Upper lobe of left lung (tissue), 6 donors: ENCODE data around the gene SQSTM1. TPM values are rescaled to one million over a fixed set of nuclear protein-coding genes. Genes with fewer than 3 reads are reported as not detected.

Source experiments
- ATAC-seq, 2 donors: fragments of 200-7000 bp; cut with Tn5 transposase; one replicate each; pipeline ENCODE4 v1.9.1; 2022; ENCODE audit warnings: mild to moderate bottlenecking in 2 of 2, moderate library complexity in 2 of 2; ENCODE audit not compliant: low FRiP score in 2 of 2
- DNase-seq, 2 donors: peaks; one replicate each; pipeline ENCODE4 v3.0.0-alpha.2; 2019 to 2020
- H3K27ac ChIP-seq, 4 donors: fragments of 200-600 bp; sonication (generic); one replicate each; pipeline ENCODE4 v1.5.1; 2016 to 2019
- H3K27me3 ChIP-seq, 4 donors: fragments of 200-600 bp; sonication (generic); one replicate each; pipeline ENCODE4 v1.5.1; 2017 to 2019
- H3K36me3 ChIP-seq, 4 donors: fragments of 200-600 bp; sonication (generic); one replicate each; pipeline ENCODE4 v1.5.1; 2016 to 2019
- H3K4me1 ChIP-seq, 4 donors: fragments of 200-600 bp; sonication (generic); one replicate each; pipeline ENCODE4 v1.5.1; 2018 to 2019
- H3K4me3 ChIP-seq, 4 donors: fragments of 200-600 bp; sonication (generic); one replicate each; pipeline ENCODE4 v1.5.1; 2017 to 2019; ENCODE audit warnings: mild to moderate bottlenecking in 2 of 4, moderate library complexity in 1 of 4
- H3K9me3 ChIP-seq, 4 donors: fragments of 200-600 bp; sonication (generic); one replicate each; pipeline ENCODE4 v1.5.1; 2018 to 2019
- CTCF ChIP-seq, 6 experiments: fragments of 450-650 bp in 4 of 6; fragments of 200-600 bp in 2 of 6; sonication (generic) in 2 of 6; IDR thresholded peaks; one replicate each; pipeline ENCODE4 v1.5.1; 2016 to 2019; ENCODE audit warnings: antibody characterized with exemption in 6 of 6
- EP300 ChIP-seq, 4 donors: sonication (generic); formaldehyde crosslinking; IDR thresholded peaks; one replicate each; pipeline ENCODE4 v1.5.1; 2017; ENCODE audit warnings: antibody characterized with exemption in 4 of 4, control low read depth in 2 of 4
- POLR2A ChIP-seq, 4 donors: fragments of 450-650 bp; IDR thresholded peaks; one replicate each; pipeline ENCODE4 v1.5.1; 2016 to 2017; ENCODE audit warnings: antibody characterized with exemption in 4 of 4, mild to moderate bottlenecking in 2 of 4
- POLR2AphosphoS5 ChIP-seq, 2 donors: sonication (generic); formaldehyde crosslinking; IDR thresholded peaks; one replicate each; pipeline ENCODE4 v1.5.1; 2017; ENCODE audit warnings: antibody characterized with exemption in 2 of 2
- WGBS, 2 donors: methylation state at CpG; one replicate each; pipeline ENCODE4 v1.1.5; 2017 to 2018; 5-methylcytosine and 5-hydroxymethylcytosine counted together
- total RNA-seq, 6 donors: library from RNA; depleted of rRNA in 4 of 6; stranded (reverse); fragments of >200 nt in 4 of 6; gene quantifications; one replicate each; pipeline versions ENCODE4 v1.1.0 to v1.2.1, GENCODE V29; 2016 to 2021
- donor health status: DM: no; HTN: no; CAD: no; lungs with moderate emphysema.
- donor health status: DM: no; HTN: yes; CAD: no; lungs with severe emphysema.

SQSTM1 gene
- total RNA-seq, 6 donors from 2014 or later = 390 to 666 (median 574) TPM

GRCh38 chr5:179852993-179853547 lies 32.4 kb downstream of the SQSTM1 start:
- WGBS, 2 donors = 85 to 88% methylated on average over 8 of the region's 8 CpGs
- Histone ChIP-seq H3K4me3 (no peak overlapping the region), H3K27ac (no peak overlapping the region), H3K4me1 (peaks cover 3 to 11% (median 5%) of the 10 kb centered on the region in 4 donors), H3K36me3 (peaks cover 8 to 52% (median 31%) of the 10 kb centered on the region in 4 donors), H3K27me3 (no peaks in the 10 kb centered on the region), H3K9me3 (no peaks in the 10 kb centered on the region)
- ATAC-seq (no peak), DNase-seq (no peak)
- TF ChIP-seq POLR2A (IDR thresholded peaks at IDR 0.05) (no peak), EP300 (IDR thresholded peaks at IDR 0.05) (no peak), CTCF (IDR thresholded peaks at IDR 0.05) (no peak), POLR2AphosphoS5 (IDR thresholded peaks at IDR 0.05) (no peak)

GRCh38 chr5:179854356-179854755 lies 33.7 kb downstream of the SQSTM1 start:
- WGBS, 2 donors = 84 to 87% methylated on average over 8 of the region's 8 CpGs
- ATAC-seq = no peak

GRCh38 chr5:179858241-179858585 lies 37.5 kb downstream of the SQSTM1 start:
- Histone ChIP-seq H3K36me3 (peaks cover 0 to 11% (median 11%) of the 10 kb centered on the region in 4 donors), H3K27me3 (no peaks in the 10 kb centered on the region), H3K4me3 (peak overlapping the region; percentile 77 to 97 (median 86)), H3K9me3 (no peaks in the 10 kb centered on the region), H3K27ac (peak overlapping the region; percentile 31 to 90 (median 86)), H3K4me1 (peaks cover 7 to 23% (median 11%) of the 10 kb centered on the region in 4 donors)
- DNase-seq = peak; percentile 47 to 91
- no peak for TF ChIP-seq POLR2AphosphoS5 (IDR thresholded peaks at IDR 0.05)
- no peak for TF ChIP-seq EP300 (IDR thresholded peaks at IDR 0.05)
- no peak for TF ChIP-seq CTCF (IDR thresholded peaks at IDR 0.05)
- no peak for TF ChIP-seq POLR2A (IDR thresholded peaks at IDR 0.05)
- ATAC-seq = peak; percentile 59 to 64
- 0 to 2% methylated on average over 11 to 20 of the region's 32 CpGs for whole genome bisulfite sequencing, 2 donors

More at GRCh38 chr5:179854356-179854755, 33.7 kb downstream of the SQSTM1 start:
- H3K36me3 ChIP-seq = peaks cover 8 to 39% (median 25%) of the 10 kb centered on the region in 4 donors
- H3K9me3 ChIP-seq = no peaks in the 10 kb centered on the region
- no peaks in the 10 kb centered on the region for H3K27me3 ChIP-seq
- no peak overlapping the region for H3K4me3 ChIP-seq
- no peak for TF ChIP-seq POLR2A (IDR thresholded peaks at IDR 0.05)
- peaks cover 4 to 15% (median 6%) of the 10 kb centered on the region in 4 donors for H3K4me1 ChIP-seq
- no peak for DNase-seq
- H3K27ac ChIP-seq = no peak overlapping the region

GRCh38 chr5:179858586-179859427 lies 38.1 kb downstream of the SQSTM1 start, which contains the start of gene MRNIP:
TSS of gene MRNIP (minus strand) at chr5:179858817. CDS start at chr5:179858796, 21 bp downstream.
- peak within 1 kb of the TSS; percentile 77 to 97 (median 86) for H3K4me3 ChIP-seq
- DNase-seq (peak; percentile 98 to 100), ATAC-seq (peak; percentile 100)
- H3K36me3 ChIP-seq = peaks cover 0 to 17% (median 16%) of the 10 kb centered on the region in 4 donors
- H3K27me3 ChIP-seq = no peaks in the 10 kb centered on the region
- TF ChIP-seq POLR2AphosphoS5 (IDR thresholded peaks at IDR 0.05) (peak; percentile 44 to 81), EP300 (IDR thresholded peaks at IDR 0.05) (peak in 1 of 4 donors; percentile 8), POLR2A (IDR thresholded peaks at IDR 0.05) (peak in 3 of 4 donors; percentile 31 to 67 (median 62)), CTCF (IDR thresholded peaks at IDR 0.05) (peak in 3 of 6 experiments; percentile 9 to 65 (median 31))
- H3K27ac ChIP-seq = peak within 1 kb of the TSS; percentile 78 to 90 (median 86)
- 0% methylated on average over 20 to 57 of the region's 90 CpGs for WGBS, 2 donors
- peaks cover 7 to 23% (median 11%) of the 10 kb centered on the region in 4 donors for H3K4me1 ChIP-seq
- no peaks in the 10 kb centered on the region for H3K9me3 ChIP-seq

GRCh38 chr5:179860301-179860700 lies 39.6 kb downstream of the SQSTM1 start:
- TF ChIP-seq EP300 (IDR thresholded peaks at IDR 0.05) = no peak
- TF ChIP-seq CTCF (IDR thresholded peaks at IDR 0.05) = no peak
- TF ChIP-seq POLR2A (IDR thresholded peaks at IDR 0.05) = no peak
- no peak for TF ChIP-seq POLR2AphosphoS5 (IDR thresholded peaks at IDR 0.05)
- 65 to 87% methylated on average over 11 of the region's 11 CpGs for WGBS, 2 donors
- no peaks in the 10 kb centered on the region for H3K27me3 ChIP-seq
- H3K4me3 ChIP-seq = no peak overlapping the region
- DNase-seq (no peak), ATAC-seq (no peak)
- no peaks in the 10 kb centered on the region for H3K9me3 ChIP-seq
- H3K4me1 ChIP-seq = peaks cover 7 to 23% (median 11%) of the 10 kb centered on the region in 4 donors
- H3K36me3 ChIP-seq = peaks cover 0 to 31% (median 29%) of the 10 kb centered on the region in 4 donors
- no peak overlapping the region for H3K27ac ChIP-seq
